NCI-H526 treated with DMSO at 0.1 percent for 48 hours (cell line): ENCODE measurements around the gene DNAH11.
"Not testable (repeated sequence)": the region's sequence is repeated elsewhere in the genome, so short reads cannot be mapped to it uniquely, and the experiment has no call there.

ENCODE experiments used
- DNase-seq: peaks from one replicate; lab custom pipeline; 2025; lab: John Stamatoyannopoulos, UW

Gene DNAH11

DNA sequence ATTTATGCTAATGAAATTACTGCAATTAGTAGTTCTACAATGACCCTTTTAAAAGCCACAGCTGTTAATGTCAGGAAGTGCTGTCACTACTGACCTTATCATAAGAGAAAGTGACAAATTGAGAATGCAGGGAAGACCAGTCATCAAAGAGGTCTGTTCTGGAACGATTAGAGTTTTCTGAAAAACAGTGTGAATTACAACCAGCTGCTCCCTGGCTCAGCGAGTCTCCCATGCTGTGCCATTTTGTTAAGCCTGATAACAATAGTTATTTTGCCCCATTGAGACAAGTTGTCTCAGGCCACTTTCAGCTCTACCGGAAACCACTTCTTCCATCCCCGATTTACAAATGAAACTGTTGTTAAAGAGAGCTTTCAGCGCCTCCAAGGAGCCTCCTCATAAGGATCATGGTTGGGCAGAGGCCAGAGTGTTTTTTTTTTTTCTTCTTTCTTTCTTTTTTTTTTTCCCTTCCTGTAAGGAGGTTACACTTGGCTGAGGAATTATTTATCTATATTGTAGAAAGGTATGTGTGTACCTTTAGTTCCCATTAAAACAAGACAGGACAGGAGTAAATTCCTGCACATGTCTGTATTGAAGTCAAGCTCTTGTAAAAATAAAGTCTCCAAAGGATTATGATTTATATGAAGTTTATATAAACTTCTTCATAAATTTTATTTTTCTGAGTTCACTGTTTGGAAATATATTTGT lies 229.2 kb downstream of the DNAH11 start:
- no peak for DNase-seq

DNA sequence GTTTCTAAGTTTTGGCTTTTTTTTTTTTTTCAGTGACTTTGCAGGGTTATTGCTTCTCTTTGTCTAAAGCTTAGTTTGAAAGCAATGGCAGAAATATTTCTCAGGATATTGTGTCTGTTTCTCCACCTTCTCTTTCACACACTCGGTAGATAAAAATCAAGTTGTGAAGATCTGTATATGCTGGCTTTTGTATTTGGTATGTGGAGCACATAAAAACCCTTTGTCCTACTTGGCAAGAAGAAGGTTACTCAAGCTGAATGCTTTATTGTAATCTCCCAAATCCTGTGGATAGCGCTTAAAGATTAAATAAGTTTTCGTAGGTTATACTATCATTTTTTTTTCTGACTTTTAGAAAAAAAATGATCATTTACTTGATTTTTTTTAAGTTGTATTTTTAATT lies 230.5 kb downstream of the DNAH11 start:
- no peak for DNase-seq

DNA sequence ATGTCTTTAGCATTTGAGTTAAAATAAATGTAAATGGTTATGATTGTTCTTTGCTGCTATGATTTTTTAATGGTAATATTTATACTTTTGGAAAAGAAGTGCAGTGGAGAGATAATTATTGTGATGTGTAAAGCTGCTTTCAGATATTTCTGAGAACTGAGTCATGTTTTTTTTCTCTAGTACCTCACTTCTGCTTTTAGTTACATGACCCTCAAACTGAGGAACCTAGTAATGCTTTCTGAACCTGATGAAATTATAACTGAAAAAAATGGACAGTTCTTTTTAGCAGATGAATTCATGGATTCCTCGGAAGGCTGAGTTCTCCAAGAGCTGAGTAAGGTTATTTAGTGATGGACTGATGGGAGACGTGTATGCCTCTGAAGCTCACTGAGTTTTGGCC lies 235.1 kb downstream of the DNAH11 start:
- no peak for DNase-seq

DNA sequence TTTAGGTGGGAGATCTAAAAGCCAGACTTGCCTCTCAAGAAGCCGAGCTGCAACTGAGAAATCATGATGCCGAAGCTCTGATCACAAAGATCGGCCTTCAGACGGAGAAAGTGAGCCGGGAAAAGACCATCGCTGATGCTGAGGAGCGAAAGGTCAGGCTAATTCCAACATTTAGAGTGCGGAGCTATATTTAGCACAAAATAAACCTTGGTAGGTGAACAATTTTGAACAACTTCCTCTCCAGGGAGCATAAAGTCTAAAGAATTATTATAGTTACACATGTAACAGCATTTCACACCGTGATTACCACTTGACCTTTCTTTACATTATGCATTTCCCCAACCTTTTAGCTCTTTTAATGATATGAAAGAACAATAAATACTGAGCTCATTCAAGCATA lies 236.1 kb downstream of the DNAH11 start:
- DNase-seq = no peak

DNA sequence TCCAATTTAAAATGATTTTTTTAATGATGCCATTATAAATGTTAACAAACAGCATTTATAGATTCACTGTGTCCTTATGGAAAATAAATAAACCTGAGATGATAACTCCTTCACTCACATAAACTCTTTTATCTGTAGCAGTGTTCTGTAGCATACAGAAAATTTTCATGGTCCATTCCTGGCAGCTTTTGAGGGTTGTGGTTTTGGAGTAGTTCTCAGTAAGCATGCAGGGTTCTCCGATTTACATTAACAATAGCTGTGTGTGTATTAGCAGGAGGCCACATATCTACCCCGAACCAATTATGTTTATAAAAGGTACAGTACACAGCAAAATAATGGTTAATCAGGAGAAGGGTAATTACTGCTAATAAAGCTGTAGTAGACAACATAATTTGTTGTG lies 240.2 kb downstream of the DNAH11 start:
- no peak for DNase-seq

DNA sequence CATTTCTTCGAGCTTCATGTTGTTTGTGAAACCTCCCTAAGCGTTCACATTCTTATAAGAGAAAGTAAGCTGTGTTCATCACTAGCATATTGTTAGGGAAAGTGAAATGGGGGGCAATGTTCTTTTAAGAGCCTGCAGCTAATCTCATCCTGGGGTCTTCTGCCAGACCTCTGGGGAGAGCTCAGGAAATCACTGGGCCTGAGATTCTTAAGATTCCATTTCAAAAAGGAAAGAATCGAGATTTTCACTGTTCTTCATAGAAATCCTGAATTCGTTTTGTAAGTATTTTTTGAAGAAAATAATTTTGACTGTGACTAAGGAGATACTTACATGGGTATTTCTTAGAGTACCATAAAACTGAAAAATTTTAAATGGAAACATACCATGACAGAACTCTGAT lies 242.2 kb downstream of the DNAH11 start:
- DNase-seq = no peak

DNA sequence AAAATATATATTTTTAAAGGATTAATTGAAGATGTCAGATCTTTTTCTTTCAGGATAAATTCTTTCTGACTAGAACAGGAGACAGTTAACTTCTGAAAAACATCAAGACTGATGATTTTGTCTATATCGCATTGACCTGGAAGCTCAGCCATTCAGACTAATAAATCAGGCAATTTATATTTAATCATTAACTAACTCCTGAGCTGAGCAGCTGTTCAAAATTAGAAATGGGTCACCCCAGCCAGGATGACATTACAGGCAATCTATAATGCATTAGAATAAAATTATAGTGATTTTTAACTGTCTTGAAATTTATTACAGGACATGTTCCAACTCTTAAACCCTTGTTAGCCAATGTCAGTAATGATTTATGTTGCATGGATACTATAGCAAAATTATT lies 263.0 kb downstream of the DNAH11 start:
- no peak for DNase-seq

DNA sequence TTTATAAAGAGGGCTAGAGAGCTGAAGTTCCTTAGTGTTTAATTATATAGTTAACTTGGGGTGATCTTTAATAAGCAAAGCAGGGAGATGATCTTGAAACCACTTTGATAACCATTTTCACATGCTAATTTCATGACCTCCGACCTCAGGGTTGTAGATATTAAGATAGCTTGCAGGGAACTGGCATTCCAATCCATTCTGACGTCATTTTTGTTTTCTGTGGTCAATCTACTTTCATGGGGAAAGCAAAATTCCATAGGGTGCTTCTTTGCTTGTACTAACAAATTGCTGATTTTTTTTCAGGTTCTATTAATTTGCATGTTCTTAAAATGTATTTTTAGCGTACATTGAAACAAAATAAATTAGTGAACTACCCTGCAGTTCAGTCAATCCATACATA lies 263.5 kb downstream of the DNAH11 start:
- no peak for DNase-seq

DNA sequence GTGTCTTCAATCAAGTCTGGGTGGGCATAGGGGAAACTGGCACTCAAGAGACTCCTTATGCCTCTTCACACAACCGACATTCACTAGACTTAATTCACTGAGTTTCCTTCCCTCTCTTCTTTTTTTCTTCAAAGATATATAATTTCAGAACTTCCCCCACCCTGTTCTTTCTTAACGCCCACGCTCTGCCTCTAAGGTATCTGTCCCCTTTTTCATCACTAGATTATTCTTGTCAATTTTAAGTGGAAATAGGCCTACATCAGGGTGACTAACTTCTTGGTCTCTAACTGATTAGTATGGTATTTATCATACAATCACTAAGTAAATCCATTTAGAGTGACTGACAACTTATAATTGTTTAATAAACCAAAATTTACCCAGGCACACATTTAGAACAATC lies 276.2 kb downstream of the DNAH11 start:
- DNase-seq = no peak

DNA sequence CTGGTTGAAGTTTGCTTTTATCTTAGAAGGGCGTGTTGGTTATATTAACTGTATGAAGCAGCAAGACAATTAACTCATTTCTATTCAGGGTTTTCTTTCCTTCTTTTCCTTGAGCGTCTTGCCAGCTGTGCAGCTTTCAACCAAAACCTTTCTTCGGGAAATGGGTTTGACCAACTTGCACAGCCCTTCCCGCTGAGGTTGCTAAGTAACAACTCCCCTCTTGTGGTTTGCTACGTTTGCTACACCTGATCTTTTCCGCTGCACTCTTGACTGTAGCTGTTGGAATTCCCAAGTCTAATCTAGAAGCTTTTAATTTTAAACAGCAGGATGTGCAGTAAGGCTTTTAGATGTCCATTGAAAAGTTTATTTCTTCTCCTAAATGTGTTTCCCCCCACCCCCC lies 286.0 kb downstream of the DNAH11 start:
- DNase-seq = no peak

DNA sequence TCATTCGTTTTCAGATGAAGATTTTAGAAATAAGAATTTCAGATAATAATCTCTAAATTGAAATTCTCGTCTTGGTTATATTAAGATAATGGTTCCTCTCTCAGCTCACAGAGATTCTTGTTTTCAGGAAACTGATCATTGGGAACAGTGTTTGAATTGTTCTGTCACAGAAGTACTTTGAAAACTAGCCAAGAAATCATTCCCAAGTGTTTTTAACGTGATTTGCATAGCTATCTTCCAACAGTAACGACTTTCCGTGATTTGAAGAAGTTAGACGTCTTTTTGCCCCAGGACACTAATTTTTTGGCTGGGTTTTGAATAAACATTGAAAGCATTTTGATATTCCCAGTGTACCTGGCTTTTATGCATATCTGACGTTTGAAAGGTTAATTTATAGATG lies 286.9 kb downstream of the DNAH11 start:
- no peak for DNase-seq

DNA sequence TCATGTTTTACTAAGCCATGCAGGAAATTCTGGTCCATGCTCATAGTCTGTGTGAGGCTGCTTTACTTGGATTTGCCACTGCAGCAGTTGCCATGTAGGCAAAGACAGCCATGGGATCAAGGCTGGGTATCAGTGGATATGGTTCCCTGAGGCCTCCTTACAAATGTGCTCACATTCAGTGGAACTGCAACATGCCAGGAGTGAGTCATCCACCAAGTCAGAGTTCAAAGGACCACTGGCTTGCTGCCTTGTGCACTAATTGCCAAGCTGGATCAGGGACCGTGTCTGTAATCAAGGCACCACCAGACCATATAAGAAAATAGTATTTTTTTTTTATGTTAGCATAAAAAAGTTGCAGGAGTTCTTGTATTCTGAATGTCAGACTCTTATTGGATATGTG lies 301.9 kb downstream of the DNAH11 start:
- DNase-seq = no peak

DNA sequence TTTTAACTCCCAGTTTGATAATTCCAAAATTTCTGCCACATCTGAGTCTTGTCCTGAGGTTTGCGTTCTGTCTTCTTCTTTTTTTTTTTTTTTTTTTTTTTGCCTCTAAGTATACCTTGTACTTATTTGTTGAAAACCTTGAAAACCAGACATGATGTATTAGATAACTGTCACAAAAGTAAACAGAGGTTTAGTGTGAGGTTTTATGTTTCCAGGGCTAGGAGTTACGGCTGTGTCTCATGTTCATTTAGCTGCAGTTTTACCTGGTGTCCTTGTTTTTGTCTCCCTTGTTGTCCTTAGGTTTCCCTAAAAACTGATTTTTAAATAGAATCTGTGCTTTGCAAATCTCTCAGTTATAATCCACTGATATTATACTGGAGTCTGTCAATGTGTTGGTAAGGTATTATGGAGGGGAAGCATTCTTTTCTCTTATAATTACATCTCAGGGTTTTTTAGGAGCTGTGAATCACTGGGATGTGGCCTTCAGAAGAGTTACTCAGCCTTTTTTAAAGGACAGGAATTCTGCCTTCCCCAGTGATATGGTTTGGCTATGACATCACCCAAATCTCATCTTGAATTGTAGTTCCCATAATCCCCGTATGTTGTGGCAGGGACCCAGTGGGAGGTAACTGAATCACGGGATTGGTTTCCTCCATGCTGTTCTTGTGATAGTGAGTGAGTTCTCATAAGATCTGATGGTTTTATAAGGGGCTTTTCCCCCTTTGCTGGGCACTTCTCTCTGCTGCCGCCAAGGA lies 307.9 kb downstream of the DNAH11 start:
- DNase-seq = no peak

DNA sequence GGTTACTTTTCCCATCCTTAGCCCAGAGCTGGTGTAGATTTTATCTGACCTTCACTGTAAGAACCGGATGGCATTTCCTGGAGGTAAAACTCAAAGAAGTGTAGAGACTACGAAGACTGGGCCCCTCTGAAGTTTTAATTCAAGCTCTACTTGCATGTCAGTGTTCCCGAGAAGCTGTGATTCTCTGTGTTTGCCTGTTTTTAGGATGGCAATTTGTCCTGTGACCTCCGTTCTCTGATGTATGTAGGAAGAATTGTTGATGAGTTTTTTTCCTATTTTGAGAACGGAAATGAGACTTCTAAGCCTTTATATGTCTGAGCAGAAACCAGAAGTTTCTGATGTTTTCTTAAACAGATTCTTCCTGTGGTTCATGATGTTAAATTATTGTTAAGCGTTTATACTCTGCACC lies 308.7 kb downstream of the DNAH11 start:
- DNase-seq = no peak

DNA sequence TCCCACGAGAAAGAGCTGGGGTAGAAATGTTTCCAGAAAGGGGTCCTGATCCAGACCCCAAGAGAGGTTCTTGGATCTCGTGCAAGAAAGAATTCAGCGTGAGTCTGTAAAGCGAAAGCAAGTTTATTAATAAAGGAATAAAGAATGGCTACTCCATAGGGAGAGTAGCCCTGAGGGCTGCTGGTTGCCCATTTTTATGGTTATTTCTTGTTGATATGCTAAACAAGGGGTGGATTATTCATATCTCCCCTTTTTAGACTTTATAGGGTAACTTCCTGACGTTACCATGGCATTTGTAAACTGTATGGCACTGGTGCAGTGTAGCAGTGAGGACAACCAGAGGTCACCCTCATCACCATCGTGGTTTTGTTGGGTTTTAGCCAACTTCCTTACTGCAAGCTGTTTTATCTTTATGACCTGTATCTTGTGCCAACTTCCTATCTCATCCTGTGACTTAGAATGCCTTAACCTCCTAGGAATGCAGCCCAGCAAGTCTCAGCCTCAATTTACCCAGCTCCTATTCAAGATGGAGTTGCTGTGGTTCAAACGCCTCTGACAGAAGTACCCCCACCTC lies 322.9 kb downstream of the DNAH11 start:
- not testable (repeated sequence) for DNase-seq

DNA sequence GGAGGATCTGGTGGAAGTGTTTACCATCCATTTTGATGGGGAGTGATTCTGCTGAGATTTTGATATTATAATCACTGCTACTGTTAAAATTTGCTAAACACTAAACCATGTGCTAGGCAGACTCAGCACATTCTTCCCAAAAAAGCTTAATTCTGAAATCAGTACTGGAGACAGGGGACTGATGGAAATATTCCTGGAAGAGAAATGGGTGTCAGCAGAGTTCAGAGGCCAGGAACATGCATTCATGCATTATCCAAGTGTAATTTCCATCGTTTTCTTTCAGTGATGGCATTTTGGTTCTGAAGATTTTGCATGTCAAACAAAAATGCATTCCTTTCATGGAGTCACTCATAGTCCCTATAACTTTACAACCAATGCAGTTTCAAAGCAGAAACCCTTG lies 323.9 kb downstream of the DNAH11 start:
- DNase-seq = no peak

DNA sequence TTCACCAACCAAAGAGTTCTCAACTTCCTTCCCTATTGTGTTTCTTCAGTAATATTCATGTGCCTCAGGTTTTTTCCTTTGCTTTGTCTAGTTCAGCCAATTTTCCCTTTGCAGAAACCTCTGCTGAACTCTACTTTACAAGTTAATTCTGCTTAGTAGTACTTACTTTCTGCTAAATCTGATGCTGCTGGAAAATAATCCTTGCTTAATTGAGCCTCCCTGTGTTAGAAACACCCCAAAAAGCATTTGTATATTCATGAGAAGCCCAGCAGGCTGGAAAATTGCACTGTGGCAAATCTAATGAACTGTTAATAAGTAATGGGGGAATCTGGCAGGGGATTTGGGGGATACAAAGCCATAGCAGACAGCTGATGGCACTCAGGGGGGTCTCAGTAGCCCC lies 324.4 kb downstream of the DNAH11 start:
- no peak for DNase-seq

DNA sequence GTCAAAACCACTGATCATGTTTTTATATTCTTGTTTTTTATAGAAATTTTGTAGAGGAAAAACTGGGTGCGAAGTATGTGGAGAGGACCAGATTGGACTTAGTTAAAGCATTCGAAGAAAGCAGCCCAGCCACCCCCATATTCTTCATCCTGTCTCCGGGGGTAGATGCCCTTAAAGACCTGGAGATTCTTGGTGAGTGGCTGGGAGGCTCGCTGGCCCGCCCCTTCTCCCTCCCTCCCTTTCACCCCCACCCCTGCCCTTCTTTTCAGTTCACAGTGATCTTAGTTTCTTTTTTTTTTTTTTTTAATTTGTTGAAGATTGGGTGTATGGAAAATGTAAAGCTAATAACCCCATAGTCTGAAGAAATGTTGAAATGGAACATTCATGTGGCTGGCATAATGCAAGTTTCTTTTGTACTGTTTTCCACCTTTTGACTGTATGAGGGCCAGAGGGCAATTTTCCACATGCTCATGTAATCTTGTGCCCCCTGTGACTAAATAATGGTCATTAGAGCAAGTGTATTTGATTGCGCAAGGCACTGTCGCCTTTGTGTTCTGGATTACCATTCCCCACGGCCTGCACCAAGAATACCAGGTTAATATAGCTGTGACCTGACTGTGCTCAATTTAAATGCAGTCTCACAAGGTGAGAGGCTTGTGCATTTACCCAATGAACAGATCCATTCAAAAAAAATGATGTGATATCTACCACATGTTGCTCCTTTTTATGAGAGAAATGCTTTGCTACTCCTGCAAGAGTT lies 325.2 kb downstream of the DNAH11 start:
- DNase-seq = no peak

DNA sequence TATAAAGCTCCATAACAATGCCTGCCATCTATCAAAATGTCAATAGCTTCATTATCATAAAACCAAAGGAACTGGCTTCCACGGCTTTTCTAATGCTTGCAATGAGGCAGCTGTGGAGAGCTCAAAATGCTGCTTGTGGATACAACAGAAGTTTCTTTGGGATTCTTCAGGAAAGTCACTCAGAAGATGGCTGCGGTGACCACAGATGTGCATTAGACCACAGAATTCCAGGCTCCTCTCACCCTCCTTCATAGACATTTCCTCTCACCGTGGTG lies 325.7 kb downstream of the DNAH11 start:
- no peak for DNase-seq

DNA sequence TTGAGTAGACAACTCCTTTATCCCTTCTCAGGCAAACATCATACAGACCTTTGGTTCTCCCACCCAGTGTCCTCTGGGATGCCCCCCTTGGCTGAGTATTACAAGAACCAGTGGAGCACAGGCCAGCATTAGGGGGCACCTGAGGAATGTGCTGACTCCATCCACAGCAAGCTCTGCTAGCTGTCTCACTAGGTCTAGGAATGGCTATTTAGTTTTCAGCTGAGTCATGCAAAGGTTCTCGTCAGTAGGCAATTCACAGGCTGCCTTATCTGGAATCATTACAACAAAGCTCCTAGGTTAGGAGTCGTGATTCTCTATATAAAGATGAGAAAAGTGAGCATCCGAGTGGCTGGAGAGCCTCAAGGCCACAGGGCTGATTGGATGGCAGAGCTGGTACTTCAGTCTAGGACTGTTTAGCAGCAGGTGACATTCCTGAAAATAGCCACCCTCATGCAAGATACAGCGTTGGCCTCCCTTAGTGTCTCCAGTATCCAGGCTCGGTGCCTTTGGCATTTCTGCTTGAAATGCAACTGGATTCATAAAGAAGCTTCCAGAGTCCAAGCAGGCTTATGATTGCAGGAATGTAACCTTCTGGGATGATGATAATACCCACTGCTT lies 327.1 kb downstream of the DNAH11 start:
- DNase-seq = no peak

DNA sequence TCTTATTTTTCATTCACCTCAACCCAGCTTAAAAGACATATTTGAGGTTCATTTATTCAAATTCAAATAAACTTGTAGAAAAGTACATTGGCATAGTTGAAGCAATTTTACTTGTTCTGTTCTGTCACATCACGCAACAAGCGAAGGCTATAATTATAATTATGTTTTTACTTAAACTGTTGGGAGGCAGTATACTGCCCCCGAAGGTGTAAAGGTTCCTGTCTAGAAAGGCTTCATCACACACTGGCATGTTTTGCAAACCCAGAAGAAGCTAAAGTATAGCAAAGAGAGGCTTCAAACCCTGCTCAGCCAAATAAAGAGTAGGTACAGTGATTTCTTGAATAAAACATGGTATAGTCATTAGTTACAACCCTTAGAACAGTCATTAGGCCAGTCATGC lies 340.2 kb downstream of the DNAH11 start:
- no peak for DNase-seq

DNA sequence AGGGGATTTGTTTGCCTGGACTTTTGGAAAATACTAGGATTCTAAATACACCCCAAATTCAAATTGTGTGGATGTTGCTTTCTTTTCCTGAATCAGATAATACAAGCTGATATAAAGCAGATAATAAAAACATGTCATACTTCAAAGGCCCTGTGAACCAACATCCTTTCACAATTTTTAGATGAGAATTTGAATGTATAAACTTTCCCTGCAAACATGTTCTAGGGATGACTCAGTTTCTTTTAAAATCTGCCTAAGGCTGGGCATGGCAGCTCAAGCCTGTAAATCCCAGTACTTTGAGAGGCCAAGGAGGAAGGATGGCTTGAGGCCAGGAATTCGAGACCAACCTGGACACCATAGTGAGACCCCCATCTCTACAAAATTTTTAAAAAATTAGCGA lies 340.7 kb downstream of the DNAH11 start:
- DNase-seq = not testable (repeated sequence)

DNA sequence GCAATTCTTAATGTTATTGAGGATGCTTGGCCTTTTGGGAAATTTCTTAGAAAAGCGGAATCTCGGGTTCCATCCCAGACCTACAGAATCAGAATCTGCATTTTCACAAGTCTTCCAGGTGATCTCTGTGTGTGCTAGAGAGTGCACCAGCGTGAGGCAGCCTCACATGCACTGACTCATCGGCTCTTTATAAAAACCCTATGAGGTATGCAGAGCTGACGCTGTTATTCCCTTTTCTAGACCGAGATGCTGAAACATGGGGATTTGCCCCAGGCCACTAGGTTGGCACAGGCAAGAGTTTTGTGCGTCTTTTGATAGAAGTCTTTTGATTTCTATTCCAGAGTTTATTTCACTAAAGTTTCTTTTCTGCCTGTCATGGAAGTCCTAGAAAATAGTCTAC lies 341.7 kb downstream of the DNAH11 start:
- DNase-seq = no peak
